ENCODE data around the gene VSTM4.
A peak's percentile ranks its signal among the peaks of the same experiment; 100 is the strongest.

VSTM4 gene

DNA sequence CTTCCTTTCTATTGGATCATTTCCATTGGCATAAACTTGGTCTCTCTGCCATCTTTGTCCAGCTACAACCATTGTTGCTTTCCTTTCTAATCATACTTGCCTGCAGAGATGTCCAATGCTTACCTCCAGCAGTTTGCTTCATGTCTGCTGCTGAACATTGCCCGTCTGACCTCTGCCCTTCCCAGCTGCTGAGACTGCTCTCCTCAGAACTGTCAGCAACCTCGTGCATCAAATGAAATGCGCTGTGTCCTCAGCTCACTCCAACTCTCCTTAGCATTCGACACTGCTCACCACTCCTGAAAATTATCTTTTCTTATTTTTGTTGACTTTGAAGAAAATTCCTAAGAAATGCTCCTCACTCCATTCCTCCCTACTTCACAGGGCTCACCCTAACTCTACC lies 13.5 kb upstream of the VSTM4 start:
- Histone ChIP-seq H3K27ac (no peak overlapping the region), H4K20me1 (no peaks in the 10 kb centered on the region), H3K4me2 (no peak overlapping the region), H3K27me3 (no peaks in the 10 kb centered on the region), H3K4me1 (peaks cover 0 to 4% (median 1%) of the 10 kb centered on the region in 10 experiments; a peak in 10 of 20 replicates), H3K9ac (no peak overlapping the region), H3K4me3 (no peak overlapping the region), H3K9me3 (replicated peaks in 1 of 11) (no peaks in the 10 kb centered on the region), H3K36me3 (no peaks in the 10 kb centered on the region)
- no peak for TF ChIP-seq Cebpa-rat (IDR thresholded peaks at IDR 0.05)

DNA sequence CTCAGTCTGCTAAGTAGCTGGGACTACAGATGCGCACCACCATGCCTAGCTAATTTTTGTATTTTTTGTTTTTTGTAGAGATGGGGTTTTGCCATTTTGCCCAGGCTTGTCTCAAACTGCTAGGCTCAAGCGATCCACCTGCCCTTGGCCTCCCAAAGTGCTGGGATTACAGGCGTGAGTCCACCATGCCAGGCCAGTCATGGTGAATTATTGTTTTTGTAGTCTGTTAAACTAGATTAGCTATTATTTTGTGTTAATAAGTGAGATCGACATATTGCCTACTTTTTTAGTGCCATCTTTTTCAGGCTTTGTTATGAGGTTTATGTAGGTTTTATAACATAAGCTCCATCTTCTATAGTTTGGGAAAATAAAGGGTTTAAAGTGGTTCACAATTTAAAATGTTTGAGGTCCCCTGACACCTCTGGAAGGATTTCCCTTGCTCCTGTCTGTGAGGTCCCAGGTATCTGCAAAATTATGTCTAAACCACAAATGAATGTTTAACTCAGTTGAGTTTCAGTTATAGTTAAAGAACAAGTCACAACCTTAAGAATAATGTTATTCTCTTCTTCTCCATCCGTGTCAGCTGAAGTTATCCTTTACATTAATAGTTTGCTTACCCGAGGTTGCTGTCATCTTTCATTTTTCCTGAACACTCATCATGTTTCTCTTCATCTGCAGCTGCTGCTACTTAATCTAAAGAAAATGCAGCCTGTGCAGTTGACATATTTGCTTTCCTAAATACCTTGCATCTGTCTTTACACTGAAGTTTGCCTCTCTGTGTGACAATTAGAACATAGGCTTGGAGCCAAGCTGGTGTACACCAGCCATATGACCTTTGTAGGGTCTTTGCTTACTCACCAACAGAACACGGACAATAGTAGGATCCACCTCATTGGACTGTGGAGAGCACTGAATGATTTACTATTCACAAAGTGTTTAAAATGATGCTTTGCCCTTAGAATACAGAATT lies 8.9 kb upstream of the VSTM4 start:
- H4K20me1 ChIP-seq: no peaks in the 10 kb centered on the region
- H3K27ac ChIP-seq: no peak overlapping the region
- no peaks in the 10 kb centered on the region for H3K27me3 ChIP-seq
- H3K9ac ChIP-seq: no peak overlapping the region
- H3K4me1 ChIP-seq: no peaks in the 10 kb centered on the region
- H3K36me3 ChIP-seq: no peaks in the 10 kb centered on the region
- no peak overlapping the region for H3K4me2 ChIP-seq
- H3K4me3 ChIP-seq: no peak overlapping the region
- no peak for TF ChIP-seq Cebpa-rat (IDR thresholded peaks at IDR 0.05)
- H3K9me3 ChIP-seq (replicated peaks in 1 of 11): no peaks in the 10 kb centered on the region

DNA sequence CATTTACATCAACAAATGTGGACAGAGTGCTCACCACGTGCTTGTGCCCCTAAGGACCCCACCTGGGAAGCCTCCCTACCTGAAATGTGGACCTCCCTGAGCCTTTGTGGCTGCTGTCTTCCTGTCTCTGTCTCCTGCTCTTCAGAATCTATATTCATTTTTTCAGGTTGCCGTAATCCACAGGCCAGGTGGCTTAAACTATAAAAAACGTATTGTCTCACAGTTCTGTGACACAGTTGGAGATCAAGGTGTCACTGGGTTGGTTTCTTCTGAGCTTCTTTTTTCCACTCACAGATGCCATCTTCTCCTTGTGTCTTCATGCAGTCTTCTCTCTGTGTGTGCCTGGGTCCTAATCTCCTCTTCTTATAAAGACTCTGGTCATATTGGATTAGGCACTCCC lies 5.6 kb upstream of the VSTM4 start:
- Histone ChIP-seq H3K36me3 (no peaks in the 10 kb centered on the region), H3K9me3 (replicated peaks in 1 of 11) (no peaks in the 10 kb centered on the region), H3K4me3 (no peak overlapping the region), H3K27ac (no peak overlapping the region), H3K4me1 (peaks cover 0 to 9% (median 7%) of the 10 kb centered on the region in 10 experiments; a peak in 11 of 20 replicates), H3K27me3 (peaks cover 8 to 16% (median 12%) of the 10 kb centered on the region in 11 experiments), H3K4me2 (no peak overlapping the region), H3K9ac (no peak overlapping the region), H4K20me1 (no peaks in the 10 kb centered on the region)
- no peak for TF ChIP-seq Cebpa-rat (IDR thresholded peaks at IDR 0.05)

DNA sequence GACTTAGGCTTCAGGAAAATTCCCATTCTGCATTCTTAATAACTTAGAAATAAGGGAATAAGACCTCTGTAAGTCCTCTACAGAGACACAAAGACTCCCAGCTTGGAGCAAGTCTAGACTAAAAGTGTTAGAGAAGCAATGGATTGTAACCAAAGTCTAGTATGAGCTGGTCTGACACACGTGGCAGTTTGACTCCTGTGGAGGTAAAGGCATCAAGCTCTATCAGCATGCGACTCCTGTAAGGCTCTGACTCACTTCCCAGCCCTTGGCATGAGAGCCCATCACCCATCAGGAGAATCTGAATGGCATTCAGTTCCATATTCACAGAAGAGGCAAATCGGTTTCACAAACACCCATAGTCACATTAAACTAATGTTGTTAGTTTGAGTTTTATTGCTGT lies 4.4 kb upstream of the VSTM4 start:
- H3K27me3 ChIP-seq: peaks cover 19 to 27% (median 24%) of the 10 kb centered on the region in 11 experiments
- no peak overlapping the region for H3K4me2 ChIP-seq
- H3K4me1 ChIP-seq: peaks cover 0 to 13% (median 9%) of the 10 kb centered on the region in 10 experiments; a peak in 11 of 20 replicates
- H3K4me3 ChIP-seq: no peak overlapping the region
- H3K36me3 ChIP-seq: no peaks in the 10 kb centered on the region
- TF ChIP-seq Cebpa-rat (IDR thresholded peaks at IDR 0.05): no peak
- no peak overlapping the region for H3K9ac ChIP-seq
- no peaks in the 10 kb centered on the region for H4K20me1 ChIP-seq
- H3K27ac ChIP-seq: no peak overlapping the region
- H3K9me3 ChIP-seq (replicated peaks in 1 of 11): no peaks in the 10 kb centered on the region

DNA sequence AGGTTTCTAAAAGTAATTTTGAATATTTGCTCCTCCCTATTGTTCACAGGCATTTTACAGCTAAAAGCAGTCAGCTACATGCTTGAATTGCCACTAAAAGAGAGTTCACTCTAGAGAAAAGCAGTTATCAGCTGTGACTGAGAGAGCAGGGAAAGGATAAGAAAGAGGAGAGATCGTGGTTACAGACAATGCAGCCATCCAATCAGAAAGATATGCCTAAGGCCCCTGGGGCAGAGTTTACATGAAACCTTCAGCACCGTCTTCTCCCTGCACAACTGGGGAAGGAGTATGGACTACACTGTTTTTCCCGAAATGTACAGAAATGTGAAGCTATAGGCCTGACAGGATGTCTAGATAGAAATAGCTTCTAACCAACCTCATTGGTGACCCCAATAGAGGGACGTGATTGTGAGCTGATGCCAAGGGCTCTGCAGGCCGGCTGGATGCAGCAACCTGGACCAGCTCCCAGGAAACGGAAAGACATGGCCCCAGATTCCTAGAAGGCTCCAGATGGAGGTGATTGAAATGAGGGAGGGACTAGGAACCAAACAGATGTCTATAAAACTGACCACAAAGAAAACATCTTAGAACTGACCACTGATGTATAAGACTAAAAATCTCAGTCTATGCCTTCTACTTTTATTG lies 3.2 kb upstream of the VSTM4 start:
- Histone ChIP-seq H3K4me2 (no peak overlapping the region), H3K27me3 (peaks cover 31 to 39% (median 36%) of the 10 kb centered on the region in 11 experiments), H3K9me3 (replicated peaks in 1 of 11) (no peaks in the 10 kb centered on the region), H3K4me3 (no peak overlapping the region), H4K20me1 (no peaks in the 10 kb centered on the region; a peak in 1 of 22 replicates), H3K27ac (no peak overlapping the region), H3K36me3 (no peaks in the 10 kb centered on the region), H3K9ac (no peak overlapping the region), H3K4me1 (peaks cover 0 to 13% (median 9%) of the 10 kb centered on the region in 10 experiments; a peak in 11 of 20 replicates)
- TF ChIP-seq Cebpa-rat (IDR thresholded peaks at IDR 0.05): no peak

DNA sequence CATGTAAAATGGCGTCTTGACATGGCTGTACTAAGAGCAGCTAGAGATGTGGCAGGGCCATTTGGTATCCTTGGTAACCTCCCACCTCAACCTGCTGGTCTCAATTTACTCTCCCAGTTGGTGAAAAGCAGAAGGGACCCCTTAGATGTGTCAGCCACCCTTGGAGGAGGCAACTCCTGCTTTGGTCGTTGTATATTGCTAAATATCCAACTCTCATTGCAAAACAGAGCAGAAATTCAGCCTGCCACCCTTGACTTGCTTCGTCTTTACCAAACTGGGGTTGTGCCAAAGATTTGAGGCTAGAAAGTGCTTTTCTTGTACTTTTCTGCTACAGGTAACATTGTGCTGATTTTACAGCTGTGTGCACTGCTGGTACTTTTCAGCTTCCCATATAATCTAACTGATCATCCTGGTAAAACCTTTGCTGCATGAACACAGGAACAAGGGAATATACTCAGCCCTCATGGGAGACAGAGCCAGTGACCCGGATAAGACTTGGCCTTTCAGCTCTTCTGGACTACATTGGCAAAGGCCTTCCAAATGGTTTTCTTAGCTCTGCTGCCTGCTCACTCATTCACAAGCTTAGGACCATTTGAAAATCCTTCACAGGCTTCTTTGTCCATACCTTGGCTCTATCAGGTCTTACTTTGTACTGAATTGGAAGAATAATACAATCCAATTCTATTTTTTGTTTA lies 2.2 kb upstream of the VSTM4 start:
- no peak for TF ChIP-seq Cebpa-rat (IDR thresholded peaks at IDR 0.05)
- H4K20me1 ChIP-seq: no peaks in the 10 kb centered on the region; a peak in 1 of 22 replicates
- H3K9me3 ChIP-seq (replicated peaks in 1 of 11): no peaks in the 10 kb centered on the region
- no peak overlapping the region for H3K4me2 ChIP-seq
- H3K4me3 ChIP-seq: no peak overlapping the region
- no peak overlapping the region for H3K27ac ChIP-seq
- H3K4me1 ChIP-seq: peaks cover 0 to 13% (median 9%) of the 10 kb centered on the region in 10 experiments; a peak in 11 of 20 replicates
- no peak overlapping the region for H3K9ac ChIP-seq
- H3K27me3 ChIP-seq: peaks cover 35 to 46% (median 40%) of the 10 kb centered on the region in 11 experiments
- H3K36me3 ChIP-seq: no peaks in the 10 kb centered on the region

DNA sequence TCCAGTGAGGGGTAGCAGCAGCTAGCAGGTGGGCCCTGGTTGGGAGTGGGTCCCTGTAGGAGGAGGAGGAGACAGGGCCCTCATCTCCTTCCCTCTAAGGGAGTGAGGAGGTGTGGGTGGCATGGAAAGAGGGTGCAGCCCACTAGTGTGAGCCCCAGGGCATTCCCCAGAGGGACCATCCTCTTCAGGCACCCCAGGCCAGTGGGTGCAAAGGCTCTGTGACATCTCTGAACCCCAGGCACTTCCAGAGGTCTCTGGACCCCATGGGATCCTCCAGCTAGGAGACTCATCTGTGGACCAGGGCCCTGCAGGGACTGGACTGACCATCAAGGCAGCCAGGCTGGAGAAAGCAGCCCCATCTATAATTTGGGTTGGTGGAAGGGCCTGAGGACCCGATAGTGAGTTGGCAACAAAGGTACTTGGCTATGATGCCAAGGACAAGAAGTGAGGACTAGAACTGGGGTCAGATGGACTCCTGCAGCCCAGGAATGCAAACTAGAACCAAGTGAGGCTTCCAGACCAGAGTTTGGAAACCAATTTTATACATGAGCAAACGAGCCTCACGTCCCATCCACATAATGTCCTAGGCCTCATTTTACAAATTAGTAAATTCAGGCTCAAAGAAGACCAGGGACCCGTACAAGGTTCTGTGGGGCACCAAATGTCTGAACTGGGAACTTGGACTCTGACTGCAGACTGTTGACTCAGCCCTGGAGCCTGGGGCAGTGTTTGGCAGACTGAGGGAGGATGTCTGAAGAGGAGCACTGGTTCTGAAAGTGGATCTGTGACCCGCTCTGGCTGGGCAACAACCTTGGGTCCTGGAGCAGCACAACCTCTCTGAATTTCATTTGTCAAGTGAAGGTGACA lies 1.4 kb upstream of the VSTM4 start:
- Histone ChIP-seq H3K9me3 (replicated peaks in 1 of 11) (no peaks in the 10 kb centered on the region), H3K27me3 (peaks cover 35 to 46% (median 40%) of the 10 kb centered on the region in 11 experiments), H3K27ac (no peak overlapping the region), H3K4me2 (peak overlapping the region in 7 of 11 experiments; percentile 24 to 43 (median 34); a peak in 7 of 22 replicates), H3K4me3 (no peak overlapping the region), H4K20me1 (no peaks in the 10 kb centered on the region; a peak in 1 of 22 replicates), H3K4me1 (peaks cover 0 to 13% (median 9%) of the 10 kb centered on the region in 10 experiments; a peak in 11 of 20 replicates), H3K36me3 (no peaks in the 10 kb centered on the region), H3K9ac (no peak overlapping the region)
- no peak for TF ChIP-seq Cebpa-rat (IDR thresholded peaks at IDR 0.05)

DNA sequence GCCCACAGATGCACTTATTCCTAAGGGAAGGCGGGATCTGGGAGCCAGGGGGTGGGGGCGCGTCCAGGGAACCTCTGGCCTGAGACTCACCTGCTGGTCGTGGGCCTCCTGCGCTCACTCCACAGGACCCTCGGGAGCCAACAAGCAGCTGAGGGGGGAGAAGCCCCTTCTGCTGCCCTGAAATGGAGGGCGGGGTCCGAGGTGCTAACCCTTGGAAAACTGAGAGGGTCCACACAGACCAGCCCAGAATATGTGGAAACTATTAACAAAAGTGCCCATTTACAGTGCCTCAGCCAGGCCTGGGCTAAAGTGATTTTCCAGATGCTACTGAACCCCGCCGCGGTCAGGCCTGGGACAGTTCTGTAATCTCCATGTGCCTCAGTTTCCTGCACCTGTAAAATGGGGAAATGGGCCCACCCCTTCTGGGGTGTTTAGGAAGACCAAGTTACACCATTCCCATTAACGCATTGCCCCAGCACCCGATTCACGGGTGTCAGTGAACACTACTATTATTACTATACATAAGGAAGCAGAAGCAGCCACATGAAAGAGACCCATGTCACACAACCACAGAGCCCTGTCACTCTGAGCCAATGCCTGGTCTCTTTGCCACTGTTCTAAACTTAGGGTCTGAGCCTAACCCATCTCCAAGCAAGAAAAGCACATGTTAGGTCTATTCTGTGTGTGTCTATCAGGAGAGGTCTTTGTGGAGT lies 630 bp upstream of the VSTM4 start:
- Histone ChIP-seq H3K36me3 (no peaks in the 10 kb centered on the region), H3K27ac (no peak overlapping the region), H3K27me3 (peaks cover 35 to 46% (median 40%) of the 10 kb centered on the region in 11 experiments), H3K4me1 (peaks cover 0 to 13% (median 9%) of the 10 kb centered on the region in 10 experiments; a peak in 11 of 20 replicates), H4K20me1 (no peaks in the 10 kb centered on the region; a peak in 1 of 22 replicates), H3K9ac (no peak overlapping the region), H3K9me3 (replicated peaks in 1 of 11) (no peaks in the 10 kb centered on the region), H3K4me2 (peak overlapping the region in 7 of 11 experiments; percentile 24 to 43 (median 34); a peak in 10 of 22 replicates), H3K4me3 (no peak overlapping the region)
- TF ChIP-seq Cebpa-rat (IDR thresholded peaks at IDR 0.05): no peak

Measured in BLaER1 treated with 17β-estradiol and CSF1 and Interleukin-3, amounts not matched to agents 10 nM and 100 nM (cell line).